Endothelial cell of hepatic sinusoid (primary cell): Measurements from ENCODE around the gene NCAN.
"Not testable (repeated sequence)": the region's sequence is repeated elsewhere in the genome, so short reads cannot be mapped to it uniquely, and the experiment has no call there.

Source experiments
- in situ Hi-C: cut with HindIII; loops from 2 replicates; pipeline ENCODE4 v1.10.0; 2017; ENCODE audit warnings: low sequenced_read_pairs

The NCAN gene

GRCh38 chr19:19211499-19212420 is at the start of gene NCAN:
TSS of gene NCAN (plus strand) at chr19:19211958. CDS start at chr19:19216954, 4,996 bp downstream.
- in situ Hi-C loops = no loop called here

- in situ Hi-C loops = no loop called here
Observed at GRCh38 chr19:19162495-19162894, 49.3 kb upstream of the NCAN start.

- in situ Hi-C loops = no loop called here
Observed at GRCh38 chr19:19165396-19165795, 46.4 kb upstream of the NCAN start.

GRCh38 chr19:19167612-19168011 is 44.1 kb upstream of the NCAN start:
- in situ Hi-C loops = no loop called here

GRCh38 chr19:19169236-19170052 is 42.3 kb upstream of the NCAN start:
- in situ Hi-C loops = no loop called here

- in situ Hi-C loops = no loop called here
Observed at GRCh38 chr19:19170053-19170872, 41.5 kb upstream of the NCAN start, which contains the start of gene MEF2B. TSS of gene MEF2B (minus strand) at chr19:19170263. CDS start at chr19:19150735, 19,528 bp downstream.

- in situ Hi-C loops = no loop called here
Observed at GRCh38 chr19:19170873-19171672, 40.7 kb upstream of the NCAN start.

- in situ Hi-C loops = no loop called here
Observed at GRCh38 chr19:19171821-19172532, 39.8 kb upstream of the NCAN start.

GRCh38 chr19:19173243-19173642 is 38.5 kb upstream of the NCAN start:
- in situ Hi-C loops = not testable (repeated sequence)

- in situ Hi-C loops = no loop called here
Observed at GRCh38 chr19:19176950-19177349, 34.8 kb upstream of the NCAN start.

GRCh38 chr19:19179548-19180441 is 32.0 kb upstream of the NCAN start:
- in situ Hi-C loops = no loop called here

GRCh38 chr19:19181488-19181998 is 30.2 kb upstream of the NCAN start:
- in situ Hi-C loops = no loop called here

GRCh38 chr19:19185853-19186740 is 25.7 kb upstream of the NCAN start:
- in situ Hi-C loops = no loop called here

GRCh38 chr19:19186742-19187141 is 25.0 kb upstream of the NCAN start:
- in situ Hi-C loops = no loop called here

GRCh38 chr19:19191768-19192077 is 20.0 kb upstream of the NCAN start:
- in situ Hi-C loops = loop anchor here (10.0 kb wide), 1 partner anchor 143 kb away; no protein-coding TSS in a partner anchor

- in situ Hi-C loops = loop anchor here (10.0 kb wide), 1 partner anchor 143 kb away; no protein-coding TSS in a partner anchor
Observed at GRCh38 chr19:19192078-19192882, 19.5 kb upstream of the NCAN start, which contains the start of the genes BORCS8 and RFXANK. TSS of gene BORCS8 (minus strand) at chr19:19192152. CDS start at chr19:19192117, 35 bp downstream. TSS of gene RFXANK (plus strand) at chr19:19192258. CDS start at chr19:19193947, 1,689 bp downstream.
